Esophagus muscularis mucosa (tissue), 3 donors: Measurements from ENCODE around the gene CLEC16A.

Experiments
- CTCF ChIP-seq, 3 experiments: fragments of 200-600 bp in 2 of 3; fragments of 450-650 bp in 1 of 3; sonication (generic) in 2 of 3; IDR thresholded peaks; one replicate each; pipeline ENCODE4 v1.5.1; 2017 to 2019; ENCODE audit warnings: antibody characterized with exemption in 3 of 3, mild to moderate bottlenecking in 2 of 3, moderate library complexity in 1 of 3
- POLR2A ChIP-seq: fragments of 450-650 bp; IDR thresholded peaks from one replicate; pipeline ENCODE4 v1.6.1; 2017; ENCODE audit warnings: antibody characterized with exemption, moderate library complexity, mild to moderate bottlenecking, low read depth
- POLR2AphosphoS5 ChIP-seq, 2 donors: sonication (generic); formaldehyde crosslinking; IDR thresholded peaks; one replicate each; pipeline ENCODE4 v1.6.1; 2017; ENCODE audit warnings: antibody characterized with exemption in 2 of 2

DNA sequence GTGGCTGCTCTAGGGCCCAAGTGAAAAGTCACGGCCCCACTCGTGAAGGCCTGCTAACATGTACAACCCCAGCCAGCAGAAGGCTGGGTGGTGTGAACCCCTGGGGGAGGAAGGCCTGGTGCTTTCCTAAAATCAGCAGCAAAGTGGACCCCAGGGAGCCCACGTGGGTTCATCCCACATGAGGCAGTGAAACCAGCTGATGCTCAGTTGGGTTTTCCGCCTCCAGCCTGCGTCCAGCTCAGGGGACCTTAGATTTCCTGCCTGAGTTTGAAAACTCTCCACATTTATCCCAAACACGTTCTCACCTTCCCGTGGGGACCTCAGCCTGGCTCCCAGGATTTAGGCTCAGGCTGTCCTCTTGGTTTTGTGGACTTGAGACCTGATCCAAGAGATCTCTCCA, 225.8 kb downstream of the CLEC16A start:
- no peak for TF ChIP-seq CTCF (IDR thresholded peaks at IDR 0.05)
- no peak for TF ChIP-seq POLR2AphosphoS5 (IDR thresholded peaks at IDR 0.05)
- TF ChIP-seq POLR2A: no peak
